Hematopoietic multipotent progenitor cell treated with erythropoietin and hydrocortisone succinate and interleukin-3 and kit ligand, for 4 days (in vitro differentiated cells): ENCODE data around the gene NOP14.

ENCODE experiments used
- DNase-seq: peaks from one replicate; pipeline ENCODE4 v3.0.0-alpha.2; 2015

The NOP14 gene

DNA sequence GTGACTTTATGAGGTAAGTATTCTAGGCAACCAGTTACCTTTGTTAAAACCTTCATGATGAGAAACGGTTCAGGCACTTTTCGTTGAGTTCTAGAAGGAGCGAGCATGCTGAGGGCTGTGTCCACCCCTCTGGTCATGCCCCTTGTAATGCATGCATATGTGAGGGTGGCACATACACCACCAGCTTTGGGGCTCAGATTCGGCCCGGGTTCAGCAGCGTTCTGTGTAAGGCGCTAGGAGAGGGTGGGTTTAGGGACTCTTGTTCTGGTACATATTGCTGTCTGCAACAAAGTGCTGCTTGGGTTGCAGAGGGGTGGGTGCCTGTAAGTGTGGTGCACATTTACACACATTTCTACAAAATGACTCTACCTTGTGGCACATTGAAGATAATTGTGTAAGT is 54.5 kb downstream of the NOP14 start:
- no peak for DNase-seq

DNA sequence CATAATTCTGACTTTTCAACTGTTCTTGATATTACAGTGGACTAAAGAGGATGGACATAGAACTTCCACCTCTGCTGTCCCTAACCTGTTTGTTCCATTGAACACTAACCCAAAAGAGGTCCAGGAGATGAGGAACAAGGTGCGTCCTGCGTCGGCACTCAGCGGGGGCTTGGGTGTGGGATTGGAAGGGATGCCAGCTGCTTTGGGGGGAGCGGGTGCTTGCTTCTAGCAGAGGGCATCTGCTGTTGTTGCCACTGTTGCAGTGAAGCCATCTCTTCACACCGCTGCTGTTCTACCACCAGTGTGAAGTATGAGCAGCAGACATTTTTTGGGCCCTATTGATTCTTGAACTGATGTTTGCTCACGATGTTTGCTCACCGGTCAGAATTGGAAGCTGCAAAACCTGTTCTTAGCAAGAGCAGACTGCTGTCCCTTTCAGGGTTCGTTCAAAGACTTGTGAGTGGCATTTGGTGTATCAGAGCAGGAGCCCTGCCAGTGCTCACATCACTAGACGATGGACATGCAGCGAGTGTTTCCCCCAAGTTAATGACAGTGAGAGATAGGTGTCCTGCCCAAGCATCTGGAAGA is 55.4 kb downstream of the NOP14 start:
- no peak for DNase-seq

DNA sequence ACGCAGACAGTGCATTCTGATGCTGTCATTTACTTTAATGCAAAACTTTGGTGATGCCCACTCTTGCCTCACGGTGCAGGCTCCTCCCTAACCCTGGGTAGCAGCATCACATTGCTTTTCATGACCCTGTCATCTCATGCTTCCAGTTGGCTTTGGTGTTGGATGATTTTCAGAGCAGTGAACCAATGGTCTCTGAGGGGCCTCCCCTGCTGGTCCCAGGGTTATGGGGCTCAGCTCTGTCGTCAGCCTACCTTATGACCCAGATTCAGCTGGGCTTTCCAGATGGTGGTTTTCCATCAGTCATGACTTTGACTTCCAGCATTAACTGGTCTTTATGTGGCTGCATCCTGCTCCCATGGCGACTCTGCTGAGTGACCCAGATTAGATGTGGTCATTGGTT is 56.0 kb downstream of the NOP14 start:
- DNase-seq = no peak

DNA sequence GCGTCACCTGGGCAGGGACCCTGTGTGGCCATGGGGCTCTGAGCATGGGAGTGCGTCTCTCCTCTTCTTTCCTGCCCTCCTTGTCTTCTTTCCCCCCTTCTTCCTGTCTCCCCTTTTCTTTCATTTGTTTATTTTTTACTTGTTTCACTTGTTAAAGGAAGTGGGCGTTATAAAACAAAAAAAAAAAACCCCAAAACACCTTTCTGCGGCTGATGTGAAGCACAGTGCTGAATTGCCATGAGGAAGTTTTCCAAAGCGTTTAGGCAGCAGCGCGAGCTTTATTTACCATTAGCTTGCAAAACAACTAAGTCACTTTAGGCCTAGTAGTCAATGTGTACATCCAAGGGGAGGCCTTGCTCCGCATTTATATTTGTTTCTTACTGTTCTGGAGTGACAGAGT is 57.0 kb downstream of the NOP14 start:
- DNase-seq = no peak

DNA sequence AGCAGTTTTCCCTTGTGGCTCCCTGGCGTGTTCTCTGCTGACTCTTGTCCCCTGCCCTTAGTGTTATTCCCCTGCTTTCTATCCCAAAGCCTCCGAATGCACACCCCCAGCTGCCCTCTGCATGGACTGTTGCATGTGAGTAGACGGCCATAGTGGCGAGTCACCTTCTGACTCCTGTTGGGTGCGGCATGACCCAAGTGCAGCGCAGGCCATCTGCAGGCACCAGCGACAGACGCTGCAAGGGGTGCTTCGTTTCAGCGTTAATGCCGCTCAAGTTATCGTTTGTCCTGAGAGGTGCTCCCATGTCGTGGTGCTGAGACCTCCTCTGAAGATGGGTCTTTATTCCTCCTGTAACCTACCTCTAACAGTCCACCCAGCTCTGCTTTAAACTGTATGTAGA is 57.7 kb downstream of the NOP14 start:
- DNase-seq = no peak

DNA sequence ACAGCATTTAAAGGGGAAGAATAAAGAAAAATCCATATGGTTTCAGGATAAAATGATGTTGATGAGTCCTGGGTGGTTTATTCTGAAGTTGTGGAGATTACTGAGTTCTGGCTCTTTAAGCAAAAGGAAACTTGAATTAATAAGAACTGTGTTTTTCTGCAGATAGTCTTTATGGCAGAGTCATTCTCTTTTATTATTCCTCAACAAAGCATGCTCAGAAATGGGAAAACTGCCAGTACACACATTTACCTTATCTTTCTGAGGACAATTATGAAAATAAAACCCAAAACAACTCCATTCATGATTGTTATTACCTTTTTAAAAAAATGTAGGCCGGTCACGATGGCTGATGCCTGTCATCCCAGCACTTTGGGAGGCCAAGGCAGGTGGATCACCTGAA is 61.1 kb downstream of the NOP14 start:
- no peak for DNase-seq

DNA sequence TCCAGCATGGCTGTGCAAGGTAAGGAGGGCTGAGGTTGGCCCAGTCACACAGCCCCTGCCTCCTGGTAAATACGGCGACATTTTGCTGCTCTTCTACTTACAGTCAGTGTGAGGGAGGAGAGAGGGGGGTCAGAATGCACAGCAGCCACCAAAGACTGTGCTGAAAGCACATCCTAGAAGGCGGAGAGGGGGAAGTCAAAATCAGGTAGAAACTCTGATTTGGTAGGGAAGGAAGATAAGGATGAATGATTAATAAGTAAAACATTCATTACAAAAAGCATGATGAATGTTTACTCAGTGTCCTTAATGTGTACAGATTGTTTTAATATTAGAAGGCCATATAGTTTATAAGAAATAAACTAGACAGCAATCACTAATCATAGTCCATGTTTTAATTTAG is 62.0 kb downstream of the NOP14 start:
- DNase-seq = no peak

DNA sequence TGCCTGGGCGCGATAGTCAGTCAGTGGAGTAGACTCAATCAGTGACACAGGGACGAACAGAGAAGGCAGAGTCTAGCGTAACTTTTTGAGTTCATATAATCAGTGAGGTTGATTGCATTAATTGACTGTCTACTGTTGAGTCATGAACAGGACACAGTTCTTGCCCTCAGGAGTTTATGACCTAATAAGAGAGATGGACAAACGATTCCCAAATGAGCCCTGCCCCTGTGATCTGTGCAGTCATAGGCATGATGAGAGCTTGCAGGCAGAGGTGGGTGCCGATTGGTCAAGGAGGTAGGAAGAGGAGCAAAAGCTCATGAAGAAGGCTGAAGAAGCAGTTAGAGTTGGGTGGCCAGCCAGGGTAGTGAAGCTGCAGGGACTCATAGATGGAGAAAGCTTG is 62.5 kb downstream of the NOP14 start:
- no peak for DNase-seq

DNA sequence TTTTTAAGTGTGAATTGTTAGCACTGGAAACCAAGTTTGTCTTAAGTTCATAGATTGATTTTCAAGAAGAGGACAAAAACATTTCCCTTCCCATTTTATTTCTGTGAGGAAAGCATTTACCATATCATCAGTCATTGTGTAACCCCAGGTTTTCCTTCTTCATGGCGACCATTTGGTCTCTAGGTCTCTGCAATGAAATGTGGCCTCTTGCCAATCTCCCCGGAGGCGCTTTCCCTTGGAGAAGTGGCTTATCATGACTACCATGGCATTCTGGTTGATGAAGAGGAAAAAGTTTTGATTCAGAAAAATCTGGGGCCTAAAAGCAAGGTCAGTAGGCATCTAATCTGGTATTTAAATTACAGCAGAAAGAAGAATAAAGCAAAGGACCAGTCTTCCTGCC is 65.2 kb downstream of the NOP14 start:
- no peak for DNase-seq

DNA sequence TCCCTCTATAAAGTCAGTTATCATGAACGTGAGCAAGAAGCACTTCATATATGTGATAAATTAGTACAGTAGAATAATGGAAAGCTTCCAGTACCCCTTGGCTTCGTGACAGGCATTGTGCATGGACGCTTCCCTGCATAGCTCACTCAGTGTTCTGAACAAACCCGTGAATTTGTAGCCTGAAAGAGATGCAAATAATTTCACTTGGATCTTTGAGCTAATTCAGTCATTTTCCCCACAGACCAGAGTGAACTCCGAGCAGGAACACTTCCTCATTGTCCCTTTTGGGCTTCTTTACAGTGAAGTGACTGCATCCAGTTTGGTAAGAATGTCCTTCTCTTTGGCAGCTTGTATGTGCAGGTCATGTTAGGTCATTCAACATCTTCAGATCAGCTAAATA is 69.4 kb downstream of the NOP14 start:
- DNase-seq = no peak

DNA sequence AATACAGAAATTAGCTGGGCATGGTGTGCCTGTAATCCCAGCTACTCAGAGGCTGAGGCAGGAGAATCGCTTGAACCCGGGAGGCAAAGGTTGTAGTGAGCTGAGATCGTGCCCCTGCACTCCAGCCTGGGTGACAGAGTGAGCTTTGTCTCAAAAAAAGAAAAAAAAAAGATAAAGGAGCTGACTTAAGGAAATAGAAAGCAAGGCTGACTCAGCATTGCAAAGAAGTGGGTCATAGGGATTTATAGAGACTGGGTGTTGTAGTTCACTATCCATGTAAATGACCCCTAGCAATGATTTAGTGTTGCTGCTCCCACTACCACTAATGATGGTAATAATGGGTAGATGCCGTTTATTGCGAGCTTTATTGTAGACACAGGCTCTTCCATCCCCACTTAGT is 71.9 kb downstream of the NOP14 start:
- no peak for DNase-seq

DNA sequence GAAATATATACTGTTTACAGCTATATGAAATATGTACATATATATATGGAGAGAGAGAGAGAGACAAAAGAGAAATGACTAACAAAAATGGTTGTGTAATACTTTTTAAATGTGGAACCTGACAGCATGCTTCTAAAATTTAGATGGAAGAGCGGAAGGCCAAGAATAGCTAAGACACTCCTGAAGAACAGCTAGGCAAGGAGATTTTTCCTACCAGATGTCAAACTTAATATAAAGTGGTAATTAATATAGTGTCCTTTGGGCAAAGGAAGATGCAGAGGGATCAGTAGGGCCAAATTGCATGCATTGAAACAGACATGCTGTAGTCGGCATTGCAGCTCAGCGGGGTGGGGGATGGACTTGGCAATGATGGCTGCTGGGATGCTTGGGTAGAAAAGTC is 74.3 kb downstream of the NOP14 start:
- no peak for DNase-seq
